GM12891 (cell line): ENCODE data around the gene PLA2G15.
A peak's percentile ranks its signal among the peaks of the same experiment; 100 is the strongest.

ENCODE experiments used
- PAX5 ChIP-seq: IDR thresholded peaks from 2 replicates; pipeline ENCODE4 v1.6.1; 2011; ENCODE audit warnings: low read length, moderate library complexity, mild to moderate bottlenecking; ENCODE audit not compliant: insufficient read depth, severe bottlenecking
- POLR2A ChIP-seq: IDR thresholded peaks from 2 replicates; pipeline ENCODE4 v1.6.1; 2011; ENCODE audit warnings: low read depth, low read length, control low read depth
- POLR2AphosphoS5 ChIP-seq: IDR thresholded peaks from 2 replicates; pipeline ENCODE4 v1.6.1; 2011; ENCODE audit warnings: low read depth, low read length, control low read depth
- SPI1 ChIP-seq: IDR thresholded peaks from 2 replicates; pipeline ENCODE4 v1.6.1; 2011; ENCODE audit warnings: low read depth, low read length, control low read depth
- TAF1 ChIP-seq: IDR thresholded peaks from 2 replicates; pipeline ENCODE4 v1.6.1; 2011; ENCODE audit warnings: low read depth, low read length, control low read depth

GRCh38 chr16:68247400-68247799 is 2.2 kb downstream of the PLA2G15 start:
- TF ChIP-seq POLR2A (no peak), POLR2AphosphoS5 (no peak), TAF1 (no peak), SPI1 (peak; percentile 83), PAX5 (no peak)
